HepG2 (cell line): Measurements from ENCODE around the gene HRH3.

Experiments
- HNRNPK ChIP-seq: fragments of 200-400 bp; formaldehyde crosslinking; IDR thresholded peaks from 2 replicates; pipeline ENCODE4 v1.6.1; 2018; ENCODE audit warnings: low read length, low read depth, moderate library complexity, mild to moderate bottlenecking; ENCODE audit not compliant: poor library complexity, severe bottlenecking
- TF ChIP-seq, protein P1 (sequence below): IDR thresholded peaks from 2 replicates; pipeline ENCODE4 v1.6.1; 2016; ENCODE audit warnings: low read depth, borderline replicate concordance

DNA sequence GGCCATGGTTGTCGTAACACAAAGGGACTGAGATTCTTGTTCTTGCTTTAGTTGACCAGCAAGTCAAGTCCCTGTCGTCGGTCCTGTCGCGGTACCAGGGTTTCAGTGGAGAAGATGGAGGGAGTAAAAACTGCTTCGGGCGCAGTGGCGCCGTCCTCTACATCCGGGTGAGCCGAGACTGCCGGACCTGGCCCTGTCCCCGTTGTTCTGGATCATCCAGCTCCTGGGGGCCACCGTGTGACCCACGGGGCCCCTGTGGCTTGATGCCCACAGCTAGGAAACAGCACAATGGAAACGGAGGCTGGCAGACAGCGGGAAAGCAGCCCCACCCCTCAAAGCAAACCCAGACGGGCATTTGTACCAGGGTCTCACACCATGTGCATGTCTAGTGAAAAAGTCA lies 22.3 kb downstream of the HRH3 start:
- no peak for TF ChIP-seq HNRNPK
- TF ChIP-seq, protein P1, sequence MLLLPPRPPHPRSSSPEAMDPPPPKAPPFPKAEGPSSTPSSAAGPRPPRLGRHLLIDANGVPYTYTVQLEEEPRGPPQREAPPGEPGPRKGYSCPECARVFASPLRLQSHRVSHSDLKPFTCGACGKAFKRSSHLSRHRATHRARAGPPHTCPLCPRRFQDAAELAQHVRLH (CRISPR knock-in tag) = no peak
